GM13976 (cell line): ENCODE data around the gene C3orf22.

Experiments used
- DNase-seq: peaks from one replicate; pipeline ENCODE4 v3.0.0; 2012; ENCODE audit warnings: low spot score
- CTCF ChIP-seq: IDR thresholded peaks from 2 replicates; pipeline ENCODE4 v1.5.1; 2012; ENCODE audit warnings: borderline replicate concordance, mild to moderate bottlenecking; ENCODE audit not compliant: insufficient read depth; ENCODE audit errors: extremely low read depth, missing control alignments, control extremely low read depth
- in situ Hi-C: fragments of 300-500 bp; cut with MboI; formaldehyde crosslinking; loops from one replicate; pipeline ENCODE4 v1.12.0; 2022; ENCODE audit warnings: low sequenced_read_pairs, mixed read lengths, inconsistent platforms; ENCODE audit not compliant: unreplicated experiment

Gene C3orf22

GRCh38 chr3:126557415-126557745 is 1.4 kb downstream of the C3orf22 start:
- in situ Hi-C loops = no loop called here
- TF ChIP-seq CTCF = no peak
- DNase-seq = no peak

- TF ChIP-seq CTCF = no peak
- no peak for DNase-seq
- in situ Hi-C loops = no loop called here
These were observed 1.9 kb downstream of the C3orf22 start for GRCh38 chr3:126556637-126557414.

- no peak for TF ChIP-seq CTCF
- in situ Hi-C loops = no loop called here
- peak; percentile 11 for DNase-seq
These were observed 2.7 kb downstream of the C3orf22 start for GRCh38 chr3:126555795-126556636.

- TF ChIP-seq CTCF = no peak
- in situ Hi-C loops = no loop called here
- peak; percentile 12 for DNase-seq
These were observed 3.9 kb downstream of the C3orf22 start for GRCh38 chr3:126554560-126555525.

- in situ Hi-C loops = no loop called here
- TF ChIP-seq CTCF = no peak
- DNase-seq = peak; percentile 22
These were observed 5.2 kb downstream of the C3orf22 start for GRCh38 chr3:126553284-126554084.
